ENCODE data around the gene CDC6.

- TF ChIP-seq, protein P1, sequence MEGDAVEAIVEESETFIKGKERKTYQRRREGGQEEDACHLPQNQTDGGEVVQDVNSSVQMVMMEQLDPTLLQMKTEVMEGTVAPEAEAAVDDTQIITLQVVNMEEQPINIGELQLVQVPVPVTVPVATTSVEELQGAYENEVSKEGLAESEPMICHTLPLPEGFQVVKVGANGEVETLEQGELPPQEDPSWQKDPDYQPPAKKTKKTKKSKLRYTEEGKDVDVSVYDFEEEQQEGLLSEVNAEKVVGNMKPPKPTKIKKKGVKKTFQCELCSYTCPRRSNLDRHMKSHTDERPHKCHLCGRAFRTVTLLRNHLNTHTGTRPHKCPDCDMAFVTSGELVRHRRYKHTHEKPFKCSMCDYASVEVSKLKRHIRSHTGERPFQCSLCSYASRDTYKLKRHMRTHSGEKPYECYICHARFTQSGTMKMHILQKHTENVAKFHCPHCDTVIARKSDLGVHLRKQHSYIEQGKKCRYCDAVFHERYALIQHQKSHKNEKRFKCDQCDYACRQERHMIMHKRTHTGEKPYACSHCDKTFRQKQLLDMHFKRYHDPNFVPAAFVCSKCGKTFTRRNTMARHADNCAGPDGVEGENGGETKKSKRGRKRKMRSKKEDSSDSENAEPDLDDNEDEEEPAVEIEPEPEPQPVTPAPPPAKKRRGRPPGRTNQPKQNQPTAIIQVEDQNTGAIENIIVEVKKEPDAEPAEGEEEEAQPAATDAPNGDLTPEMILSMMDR (IDR thresholded peaks at IDR 0.05) = peak in 2 of 7 experiments; percentile 12 to 31
- TF ChIP-seq POLR2A (IDR thresholded peaks at IDR 0.05) = peak in 2 of 3 donors; percentile 10 to 24
Observed at GRCh38 chr17:40331743-40332641, 44.3 kb downstream of the CDC6 start.
